Peyer's patch (tissue), 4 donors: ENCODE measurements around the gene RAB11FIP4. TPM values are rescaled to one million over a fixed set of nuclear protein-coding genes. Genes with fewer than 3 reads are reported as not detected.

Experiments used
- DNase-seq, 3 donors: peaks; one replicate each; pipeline ENCODE4 v3.0.0-alpha.2; 2017 to 2019
- H3K27ac ChIP-seq, 4 donors: fragments of 200-600 bp; sonication (generic); one replicate each; pipeline ENCODE4 v1.5.1; 2016 to 2019
- H3K27me3 ChIP-seq, 2 donors: fragments of 200-600 bp; sonication (generic); one replicate each; pipeline ENCODE4 v1.5.1; 2019
- H3K36me3 ChIP-seq, 3 donors: fragments of 200-600 bp; sonication (generic); one replicate each; pipeline ENCODE4 v1.5.1; 2016 to 2019
- H3K4me1 ChIP-seq, 4 donors: fragments of 200-600 bp; sonication (generic); one replicate each; pipeline ENCODE4 v1.5.1; 2016 to 2019
- H3K4me3 ChIP-seq, 4 donors: fragments of 200-600 bp; sonication (generic); 1 replicate in 3 of 4; 2 replicates in 1 of 4; pipeline ENCODE4 v1.5.1; 2016 to 2019; ENCODE audit warnings: mild to moderate bottlenecking in 1 of 4
- H3K9me3 ChIP-seq, 4 donors: fragments of 200-600 bp; sonication (generic); one replicate each; pipeline ENCODE4 v1.5.1; 2016 to 2019; ENCODE audit warnings: mild to moderate bottlenecking in 1 of 4
- CTCF ChIP-seq, 6 experiments: fragments of 450-650 bp in 4 of 6; fragments of 200-600 bp in 2 of 6; sonication (generic) in 1 of 6; IDR thresholded peaks; one replicate each; pipeline ENCODE4 v1.5.1; 2017 to 2019; ENCODE audit warnings: antibody characterized with exemption in 6 of 6, mild to moderate bottlenecking in 3 of 6, moderate library complexity in 1 of 6
- POLR2A ChIP-seq, 2 donors: fragments of 450-650 bp; IDR thresholded peaks; one replicate each; pipeline ENCODE4 v1.5.1; 2017; ENCODE audit warnings: antibody characterized with exemption in 2 of 2, mild to moderate bottlenecking in 2 of 2, moderate library complexity in 2 of 2
- total RNA-seq, 4 donors: library from RNA; depleted of rRNA; stranded (reverse); fragments of >200 nt; gene quantifications; one replicate each; pipeline ENCODE4 v1.1.0, GENCODE V29; 2016

Gene RAB11FIP4
- total RNA-seq, 4 donors from 2014 or later = 52.8 to 69.3 (median 64.9) TPM

- Histone ChIP-seq H3K27ac (no peak overlapping the region), H3K4me3 (no peak overlapping the region), H3K4me1 (no peaks in the 10 kb centered on the region), H3K36me3 (no peaks in the 10 kb centered on the region), H3K9me3 (no peaks in the 10 kb centered on the region), H3K27me3 (no peaks in the 10 kb centered on the region)
- TF ChIP-seq CTCF (IDR thresholded peaks at IDR 0.05) (no peak), POLR2A (IDR thresholded peaks at IDR 0.05) (no peak)
- DNase-seq = no peak
Measured at GRCh38 chr17:31472137-31472536, 80.7 kb downstream of the RAB11FIP4 start.

GRCh38 chr17:31475378-31476162 lies 84.1 kb downstream of the RAB11FIP4 start:
- H3K4me1 ChIP-seq = no peaks in the 10 kb centered on the region
- TF ChIP-seq CTCF (IDR thresholded peaks at IDR 0.05) (no peak), POLR2A (IDR thresholded peaks at IDR 0.05) (no peak)
- H3K27me3 ChIP-seq = no peaks in the 10 kb centered on the region
- no peak for DNase-seq
- no peaks in the 10 kb centered on the region for H3K36me3 ChIP-seq
- H3K27ac ChIP-seq = no peak overlapping the region
- no peaks in the 10 kb centered on the region for H3K9me3 ChIP-seq
- no peak overlapping the region for H3K4me3 ChIP-seq

GRCh38 chr17:31476525-31477416 lies 85.3 kb downstream of the RAB11FIP4 start:
- Histone ChIP-seq H3K4me3 (no peak overlapping the region), H3K27me3 (no peaks in the 10 kb centered on the region), H3K27ac (no peak overlapping the region), H3K36me3 (no peaks in the 10 kb centered on the region), H3K4me1 (no peaks in the 10 kb centered on the region), H3K9me3 (no peaks in the 10 kb centered on the region)
- TF ChIP-seq POLR2A (IDR thresholded peaks at IDR 0.05) (no peak), CTCF (IDR thresholded peaks at IDR 0.05) (no peak)
- no peak for DNase-seq

- DNase-seq = no peak
- Histone ChIP-seq H3K27ac (no peak overlapping the region), H3K9me3 (no peaks in the 10 kb centered on the region), H3K27me3 (no peaks in the 10 kb centered on the region), H3K4me3 (no peak overlapping the region), H3K36me3 (no peaks in the 10 kb centered on the region), H3K4me1 (no peaks in the 10 kb centered on the region)
- no peak for TF ChIP-seq POLR2A (IDR thresholded peaks at IDR 0.05)
- TF ChIP-seq CTCF (IDR thresholded peaks at IDR 0.05) = no peak
Measured at GRCh38 chr17:31477417-31478055, 86.1 kb downstream of the RAB11FIP4 start.

- Histone ChIP-seq H3K36me3 (no peaks in the 10 kb centered on the region), H3K27me3 (no peaks in the 10 kb centered on the region), H3K9me3 (no peaks in the 10 kb centered on the region), H3K4me3 (no peak overlapping the region), H3K4me1 (no peaks in the 10 kb centered on the region), H3K27ac (no peak overlapping the region)
- TF ChIP-seq CTCF (IDR thresholded peaks at IDR 0.05) = no peak
- TF ChIP-seq POLR2A (IDR thresholded peaks at IDR 0.05) = no peak
- DNase-seq = no peak
Measured at GRCh38 chr17:31479062-31479408, 87.6 kb downstream of the RAB11FIP4 start.
